ENCODE results near the gene CHIA.
A peak's percentile ranks its signal among the peaks of the same experiment; 100 is the strongest.
"Not testable (repeated sequence)": the region's sequence is repeated elsewhere in the genome, so short reads cannot be mapped to it uniquely, and the experiment has no call there.

The CHIA gene

DNA sequence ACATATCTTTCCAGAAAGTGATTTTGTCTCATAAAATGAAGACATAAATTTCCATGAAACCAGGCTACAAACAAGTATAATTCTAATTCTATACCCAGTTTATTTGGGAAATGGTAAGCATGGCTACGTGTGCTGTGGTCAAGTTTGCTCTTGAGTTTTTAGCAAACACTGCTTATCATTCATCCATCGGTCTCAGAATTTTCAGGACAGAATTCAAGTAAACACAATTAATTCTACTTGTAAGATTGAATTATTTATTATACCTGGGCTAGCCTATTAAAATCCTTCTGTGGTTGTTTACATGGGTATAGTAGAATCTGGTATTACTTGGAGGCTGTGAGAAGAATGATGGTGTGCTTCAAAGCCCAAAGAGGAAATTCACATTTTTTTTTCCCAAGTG is 68.3 kb downstream of the CHIA start:
- no peak for DNase-seq (ENCODE audit: low read depth)
- no peak overlapping the region for H3K4me3 ChIP-seq (ENCODE audit: low read depth, low read length)

DNA sequence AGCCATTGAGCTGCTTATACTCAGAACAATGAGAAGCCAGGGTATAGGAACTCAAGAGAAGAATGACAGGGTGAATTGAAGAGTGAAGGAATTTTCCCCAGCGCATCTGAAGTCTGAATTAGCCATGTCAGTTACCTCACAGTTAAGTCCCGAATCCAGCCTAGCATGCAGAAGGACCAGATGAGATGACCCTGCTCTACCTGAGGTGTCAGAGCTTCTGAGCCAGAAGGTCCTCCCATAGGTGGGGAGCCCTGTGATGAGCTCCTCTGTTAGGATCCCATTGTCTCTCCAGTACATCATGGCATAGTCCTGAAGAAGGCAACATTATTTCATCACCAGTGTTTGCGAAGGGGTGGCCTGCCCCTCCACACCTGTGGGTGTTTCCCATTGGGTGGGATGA is 68.7 kb downstream of the CHIA start:
- H3K4me3 ChIP-seq (ENCODE audit: low read depth, low read length): no peak overlapping the region

DNA sequence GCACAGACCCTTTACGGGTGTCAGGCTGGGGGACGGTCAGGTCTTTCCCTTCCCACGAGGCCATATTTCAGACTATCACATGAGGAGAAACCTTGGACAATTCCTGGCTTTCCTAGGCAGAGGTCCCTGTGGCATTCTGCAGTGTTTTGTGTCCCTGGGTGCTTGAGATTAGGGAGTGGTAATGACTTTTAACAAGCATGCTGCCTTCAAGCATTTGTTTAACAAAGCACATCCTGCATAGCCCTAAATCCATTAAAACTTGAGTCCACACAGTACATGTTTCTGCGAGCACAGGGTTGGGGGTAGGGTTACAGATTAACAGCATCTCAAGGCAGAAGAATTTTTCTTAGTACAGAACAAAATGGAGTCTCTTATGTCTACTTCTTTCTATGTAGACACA is 69.6 kb downstream of the CHIA start:
- DNase-seq (ENCODE audit: low read depth); H3K4me3 ChIP-seq (ENCODE audit: low read depth, low read length): not testable (repeated sequence)

More for the DNA sequence above, 68.7 kb downstream of the CHIA start:
- DNase-seq (ENCODE audit: low read depth): no peak

DNA sequence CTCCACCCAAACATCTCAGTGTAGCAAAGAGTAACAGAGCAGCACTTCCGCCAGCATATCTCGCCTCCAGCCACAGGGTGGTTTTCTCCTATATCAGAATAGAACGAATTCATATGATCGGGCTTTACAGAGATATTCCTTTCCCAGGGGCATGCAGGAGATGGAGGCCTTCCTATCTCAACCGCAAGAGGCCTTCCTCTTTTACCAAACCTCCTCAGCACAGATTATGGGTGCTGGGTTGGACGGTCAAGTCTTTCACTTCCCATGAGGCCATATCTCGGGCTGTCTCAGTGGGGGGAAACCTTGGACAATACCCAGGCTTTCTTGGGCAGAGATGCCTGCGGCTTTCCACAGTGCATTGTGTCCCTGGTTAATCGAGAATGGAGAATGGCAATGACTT is 71.1 kb downstream of the CHIA start:
- H3K4me3 ChIP-seq (ENCODE audit: low read depth, low read length): no peak overlapping the region

DNA sequence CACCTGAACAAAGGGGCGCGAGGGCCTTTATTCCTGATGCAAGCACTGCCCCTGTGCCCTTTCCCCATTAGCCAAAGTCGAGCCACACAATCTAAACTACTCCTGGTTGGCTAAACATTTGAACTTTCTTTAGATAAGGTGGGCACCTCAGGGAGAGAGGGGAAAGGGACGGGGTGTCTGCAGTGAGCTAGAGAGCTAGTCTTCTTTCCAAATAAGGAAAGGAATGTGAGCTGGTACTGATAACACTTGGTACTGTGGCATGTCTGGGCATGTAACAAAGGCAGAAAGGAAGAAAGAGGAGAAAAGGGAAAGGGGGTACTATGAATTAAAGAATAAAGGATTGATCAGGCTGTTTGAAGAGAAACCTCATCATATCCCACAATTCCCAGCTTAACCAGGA is 74.0 kb downstream of the CHIA start:
- no peak overlapping the region for H3K4me3 ChIP-seq (ENCODE audit: low read depth, low read length)
- DNase-seq (ENCODE audit: low read depth): no peak

More for the DNA sequence above, 71.1 kb downstream of the CHIA start:
- no peak for DNase-seq (ENCODE audit: low read depth)

DNA sequence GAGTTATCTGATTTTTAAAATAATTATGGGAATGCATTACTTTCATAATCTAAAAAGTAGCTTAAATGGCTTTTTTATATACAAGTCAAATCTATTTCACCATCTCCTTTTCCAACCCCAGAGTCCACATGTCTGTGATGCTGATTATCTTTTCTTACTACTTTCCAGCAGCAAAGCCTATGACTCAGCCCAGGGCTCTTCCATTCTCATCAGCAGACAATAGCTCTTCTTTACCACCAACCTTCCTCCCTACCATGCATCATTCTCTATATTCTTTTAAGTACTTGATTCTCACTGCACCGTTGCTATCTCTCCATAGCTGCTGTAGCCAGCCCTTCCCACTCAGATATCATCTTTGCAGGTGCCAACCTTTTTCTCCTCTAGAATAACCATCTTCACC is 75.6 kb downstream of the CHIA start:
- no peak overlapping the region for H3K4me3 ChIP-seq (ENCODE audit: low read depth, low read length)
- peak; percentile 25 for DNase-seq (ENCODE audit: low read depth)

DNA sequence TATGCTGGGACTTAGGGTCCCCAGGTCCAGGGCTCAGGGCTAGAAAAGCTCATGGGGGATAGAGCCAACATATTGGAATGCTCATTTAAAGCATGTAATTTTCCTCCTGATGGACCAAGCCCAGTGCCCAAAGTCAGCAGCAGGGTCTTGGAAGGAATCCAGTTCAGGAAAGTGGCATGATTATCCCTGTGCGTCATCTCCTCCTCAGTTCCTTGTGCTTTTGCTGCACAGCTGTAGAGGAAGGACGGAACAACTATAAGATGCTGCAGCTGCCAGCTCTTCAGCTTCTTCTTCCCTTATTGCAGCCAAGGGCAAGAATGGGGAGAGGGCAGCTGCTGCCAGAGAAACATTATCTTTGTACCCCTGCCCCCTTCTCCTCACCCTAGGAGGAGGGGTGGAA is 78.5 kb downstream of the CHIA start:
- DNase-seq (ENCODE audit: low read depth): peak; percentile 22
- no peak overlapping the region for H3K4me3 ChIP-seq (ENCODE audit: low read depth, low read length)

DNA sequence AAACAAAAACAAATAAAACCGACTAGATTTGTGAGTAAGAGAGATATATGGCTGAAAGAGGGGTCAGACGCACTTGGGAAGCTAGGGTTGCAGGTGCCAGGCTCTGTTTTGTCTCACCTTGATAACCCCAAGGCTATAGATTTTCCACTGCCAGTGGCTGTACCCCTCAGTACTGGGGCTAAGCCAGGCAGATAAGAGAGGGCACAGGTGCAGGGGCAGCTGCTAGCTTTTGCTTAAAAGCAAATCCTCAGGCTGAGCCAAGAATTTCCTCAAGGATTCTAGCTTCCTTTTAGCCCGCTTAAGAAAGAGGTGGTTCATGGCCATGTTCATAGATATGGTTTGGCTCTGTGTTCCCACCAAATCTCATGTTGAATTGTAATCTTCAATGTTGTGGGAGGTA is 79.0 kb downstream of the CHIA start:
- H3K4me3 ChIP-seq (ENCODE audit: low read depth, low read length): no peak overlapping the region
- no peak for DNase-seq (ENCODE audit: low read depth)
